ENCODE data around the gene CDC37.
"Not testable (repeated sequence)": the region's sequence is repeated elsewhere in the genome, so short reads cannot be mapped to it uniquely, and the experiment has no call there.

DNA sequence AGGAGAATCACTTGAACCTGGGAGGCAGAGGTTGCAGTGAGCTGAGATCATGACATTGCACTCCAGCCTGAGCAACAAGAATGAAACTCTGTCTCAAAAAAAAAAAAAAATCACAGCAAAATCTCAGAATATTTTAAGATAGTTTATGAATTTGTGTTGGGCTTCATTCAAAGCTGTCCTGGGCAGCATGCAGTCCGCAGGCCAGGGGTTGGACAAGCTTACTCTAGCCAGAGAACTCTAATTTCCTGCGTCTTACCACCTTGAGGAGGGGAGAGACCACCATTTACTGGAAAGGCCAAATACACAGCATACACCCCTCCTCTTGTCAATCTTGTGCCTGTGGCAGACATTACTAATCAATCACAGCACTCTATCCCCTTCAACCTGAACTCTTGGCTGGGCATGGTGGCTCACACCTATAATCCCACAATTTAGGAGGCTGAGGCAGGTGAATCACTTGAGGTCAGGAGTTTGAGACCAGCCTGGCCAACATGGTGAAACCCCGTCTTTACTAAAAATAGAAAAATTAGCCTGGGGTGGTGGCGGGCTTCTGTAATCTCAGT is 36.3 kb downstream of the CDC37 start:
- not testable (repeated sequence) for TF ChIP-seq CTCF, POLR2A (IDR thresholded peaks at IDR 0.05)

Data from heart left ventricle (tissue), 13 donors.